GM23338 (cell line): ENCODE measurements around the gene GPD2. TPM values are rescaled to one million over a fixed set of nuclear protein-coding genes. Genes with fewer than 3 reads are reported as not detected.

Experiments used
- ATAC-seq: fragments of 200-7000 bp; cut with Tn5 transposase; 3 replicates; pipeline ENCODE4 v1.9.1; 2020
- DNase-seq: peaks from one replicate; pipeline ENCODE4 v3.0.0-alpha.2; 2015; ENCODE audit warnings: low spot score
- H2AFZ ChIP-seq: fragments of 200-600 bp; sonication (generic); 2 replicates; pipeline ENCODE4 v1.8.0; 2016; ENCODE audit warnings: antibody characterized with exemption, mild to moderate bottlenecking, moderate library complexity
- H3F3A ChIP-seq: fragments of 200-600 bp; sonication (generic); replicated peaks from 2 replicates; pipeline ENCODE4 v1.8.0; 2017; ENCODE audit warnings: antibody characterized with exemption, mixed run types, low read depth
- H3K27ac ChIP-seq: fragments of 200-600 bp; sonication (generic); 2 replicates; pipeline ENCODE4 v1.6.1; 2016; ENCODE audit warnings: low read depth
- H3K27me3 ChIP-seq: fragments of 200-600 bp; sonication (generic); 2 replicates; pipeline ENCODE4 v1.8.0; 2016; ENCODE audit warnings: mild to moderate bottlenecking, mixed run types, moderate library complexity; ENCODE audit not compliant: insufficient read depth
- H3K36me3 ChIP-seq: fragments of 200-600 bp; sonication (generic); 2 replicates; pipeline ENCODE4 v1.8.0; 2016; ENCODE audit warnings: mild to moderate bottlenecking; ENCODE audit not compliant: insufficient read depth
- H3K4me1 ChIP-seq: fragments of 200-600 bp; sonication (generic); 2 replicates; pipeline ENCODE4 v1.8.0; 2016; ENCODE audit warnings: mild to moderate bottlenecking, moderate library complexity; ENCODE audit not compliant: insufficient read depth
- H3K4me2 ChIP-seq: fragments of 200-600 bp; sonication (generic); 2 replicates; pipeline ENCODE4 v1.7.1; 2017; ENCODE audit warnings: mixed run types
- H3K4me3 ChIP-seq: fragments of 200-600 bp; sonication (generic); 2 replicates; pipeline ENCODE4 v1.6.1; 2016; ENCODE audit warnings: mixed run types
- H3K79me2 ChIP-seq: fragments of 200-600 bp; sonication (generic); replicated peaks from 2 replicates; pipeline ENCODE4 v1.8.0; 2017; ENCODE audit warnings: mild to moderate bottlenecking; ENCODE audit not compliant: insufficient read depth
- H3K9me2 ChIP-seq: fragments of 200-600 bp; sonication (generic); 2 replicates; pipeline ENCODE4 v1.8.0; 2017; ENCODE audit not compliant: insufficient read depth
- H4K20me1 ChIP-seq: fragments of 200-600 bp; sonication (generic); replicated peaks from 2 replicates; pipeline ENCODE4 v1.8.0; 2017; ENCODE audit warnings: mild to moderate bottlenecking; ENCODE audit not compliant: insufficient read depth
- H3K27ac Mint-ChIP-seq: 2 replicates; pipeline ENCODE4 v1.8.0; 2020; ENCODE audit warnings: inconsistent platforms, mild to moderate bottlenecking, moderate library complexity, mixed read lengths
- H3K27me3 Mint-ChIP-seq: 3 replicates; pipeline ENCODE4 v1.8.0; 2022; ENCODE audit warnings: low read depth, mild to moderate bottlenecking, moderate library complexity, mixed read lengths, inconsistent platforms; ENCODE audit not compliant: insufficient read depth, poor library complexity
- H3K36me3 Mint-ChIP-seq: 3 replicates; pipeline ENCODE4 v1.8.0; 2021; ENCODE audit warnings: low read depth, mild to moderate bottlenecking, inconsistent platforms, moderate library complexity, mixed read lengths
- H3K4me1 Mint-ChIP-seq: 3 replicates; pipeline ENCODE4 v1.8.0; 2020; ENCODE audit warnings: mild to moderate bottlenecking, inconsistent platforms, mixed read lengths
- H3K4me3 Mint-ChIP-seq: 3 replicates; pipeline ENCODE4 v1.8.0; 2021; ENCODE audit warnings: moderate library complexity, mild to moderate bottlenecking, inconsistent platforms, mixed read lengths
- H3K9me3 Mint-ChIP-seq: 3 replicates; pipeline ENCODE4 v1.8.0; 2020; ENCODE audit warnings: moderate library complexity, mild to moderate bottlenecking, inconsistent platforms, mixed read lengths
- CREB1 ChIP-seq: fragments of 250-450 bp; sonication (Bioruptor Pico); IDR thresholded peaks from 2 replicates; pipeline ENCODE4 v1.5.0; 2020; ENCODE audit warnings: low read depth, mild to moderate bottlenecking, moderate library complexity
- CTCF ChIP-seq, 2 experiments: fragments of 200-600 bp in 1 of 2; sonication (generic) in 1 of 2; conservative IDR thresholded peaks; 2 replicates each; pipeline versions ENCODE4 v1.5.1 to v1.6.1; 2016 to 2017; ENCODE audit warnings: antibody characterized with exemption in 2 of 2, low read depth in 2 of 2, mild to moderate bottlenecking in 2 of 2, moderate library complexity in 1 of 2
- EZH2 ChIP-seq: fragments of 200-600 bp; sonication (generic); IDR thresholded peaks from one replicate; pipeline ENCODE4 v1.8.0; 2017; ENCODE audit warnings: antibody characterized with exemption, mild to moderate bottlenecking, low read depth; ENCODE audit not compliant: unreplicated experiment
- EZH2phosphoT487 ChIP-seq: fragments of 200-600 bp; sonication (generic); IDR thresholded peaks from one replicate; pipeline ENCODE4 v1.8.1; 2018; ENCODE audit warnings: antibody characterized with exemption; ENCODE audit not compliant: unreplicated experiment
- JUNB ChIP-seq: IDR thresholded peaks from one replicate; pipeline ENCODE4 v1.6.1; 2016; ENCODE audit warnings: antibody characterized with exemption; ENCODE audit not compliant: unreplicated experiment
- NANOG ChIP-seq: IDR thresholded peaks from 2 replicates; pipeline ENCODE4 v1.6.1; 2016; ENCODE audit warnings: antibody characterized with exemption, borderline replicate concordance
- POLR2AphosphoS5 ChIP-seq: IDR thresholded peaks from 2 replicates; pipeline ENCODE4 v1.6.1; 2016; ENCODE audit warnings: antibody characterized with exemption, low read depth
- REST ChIP-seq: IDR thresholded peaks from one replicate; pipeline ENCODE4 v1.6.1; 2018; ENCODE audit warnings: antibody characterized with exemption; ENCODE audit not compliant: unreplicated experiment
- STAT1 ChIP-seq: IDR thresholded peaks from one replicate; pipeline ENCODE4 v1.6.1; 2016; ENCODE audit warnings: antibody characterized with exemption; ENCODE audit not compliant: unreplicated experiment
- ZNF114 ChIP-seq: fragments of 250-450 bp; sonication (Bioruptor Pico); IDR thresholded peaks from 2 replicates; pipeline ENCODE4 v1.5.0; 2020; ENCODE audit warnings: mild to moderate bottlenecking, moderate library complexity
- ZNF331 ChIP-seq: fragments of 250-450 bp; sonication (Bioruptor Pico); IDR thresholded peaks from 2 replicates; pipeline ENCODE4 v1.5.0; 2020; ENCODE audit warnings: low read depth, mild to moderate bottlenecking, moderate library complexity
- polyA plus RNA-seq: library from polyadenylated mRNA; unstranded; fragments of >200 nt; fragmentation: Nextera tagmentation; extraction: Ambion mirVana; gene quantifications from 2 replicates; pipeline ENCODE4 v1.2.1, GENCODE V29; 2016
- total RNA-seq: library from RNA; depleted of rRNA; stranded (reverse); fragments of >200 nt; shearing (Covaris generic); gene quantifications from 2 replicates; pipeline ENCODE4 v1.2.3, GENCODE V29; 2014
- TF ChIP-seq, protein P1 (sequence below): IDR thresholded peaks from 2 replicates; pipeline ENCODE4 v1.6.1; 2016; ENCODE audit warnings: antibody characterized with exemption
- TF ChIP-seq, protein P2 (sequence below): fragments of 250-450 bp; sonication (Bioruptor Pico); IDR thresholded peaks from 2 replicates; pipeline ENCODE4 v1.5.0; 2020; ENCODE audit warnings: mild to moderate bottlenecking, moderate library complexity

The GPD2 gene
- total and polyA plus RNA-seq, 2 experiments from 2014 or later, result 9.4 to 67.4 TPM

DNA sequence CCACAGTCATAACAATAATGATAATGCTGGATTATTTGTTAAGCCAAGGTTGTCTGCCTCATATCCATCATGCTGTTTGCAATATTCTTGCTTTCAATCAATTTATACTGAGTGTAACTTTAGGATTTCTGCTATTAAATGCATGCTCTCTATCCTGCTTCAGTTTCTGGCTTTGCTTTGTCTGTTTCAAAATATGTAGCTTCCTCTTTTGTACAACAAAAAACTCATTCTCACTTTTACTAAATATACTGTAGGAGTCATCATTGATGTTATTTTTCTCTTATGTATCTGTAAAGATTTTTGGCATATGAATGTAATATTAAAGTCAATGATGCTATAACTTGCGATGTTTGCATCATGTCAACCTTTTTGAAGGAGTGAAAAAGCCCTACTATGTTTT, 149.3 kb downstream of the GPD2 start:
- no peak overlapping the region for H3K27ac ChIP-seq
- peaks cover 35% of the 10 kb centered on the region for H3K4me1 Mint-ChIP-seq
- no peak for DNase-seq
- no peaks in the 10 kb centered on the region for H3K36me3 Mint-ChIP-seq
- H2AFZ ChIP-seq, result no peak overlapping the region
- H4K20me1 ChIP-seq, result no peaks in the 10 kb centered on the region
- H3K27me3 ChIP-seq, result no peaks in the 10 kb centered on the region
- no peaks in the 10 kb centered on the region for H3K9me2 ChIP-seq
- no peaks in the 10 kb centered on the region for H3K79me2 ChIP-seq
- H3K9me3 Mint-ChIP-seq, result no peaks in the 10 kb centered on the region
- ATAC-seq, result no peak
- H3K27me3 Mint-ChIP-seq, result no peaks in the 10 kb centered on the region
- no peak overlapping the region for H3K4me3 Mint-ChIP-seq
- TF ChIP-seq NANOG (no peak), JUNB (no peak), ZNF114 (no peak), POLR2AphosphoS5 (no peak), EZH2phosphoT487 (no peak), EZH2 (no peak), REST (no peak), CTCF (conservative IDR thresholded peaks at IDR 0.05; ENCODE audit: low read depth in 2 of 2) (no peak), ZNF331 (CRISPR knock-in tag) (no peak), CREB1 (CRISPR knock-in tag) (no peak), STAT1 (no peak)
- TF ChIP-seq, protein P1, sequence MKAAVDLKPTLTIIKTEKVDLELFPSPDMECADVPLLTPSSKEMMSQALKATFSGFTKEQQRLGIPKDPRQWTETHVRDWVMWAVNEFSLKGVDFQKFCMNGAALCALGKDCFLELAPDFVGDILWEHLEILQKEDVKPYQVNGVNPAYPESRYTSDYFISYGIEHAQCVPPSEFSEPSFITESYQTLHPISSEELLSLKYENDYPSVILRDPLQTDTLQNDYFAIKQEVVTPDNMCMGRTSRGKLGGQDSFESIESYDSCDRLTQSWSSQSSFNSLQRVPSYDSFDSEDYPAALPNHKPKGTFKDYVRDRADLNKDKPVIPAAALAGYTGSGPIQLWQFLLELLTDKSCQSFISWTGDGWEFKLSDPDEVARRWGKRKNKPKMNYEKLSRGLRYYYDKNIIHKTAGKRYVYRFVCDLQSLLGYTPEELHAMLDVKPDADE, result no peak
- TF ChIP-seq, protein P2, sequence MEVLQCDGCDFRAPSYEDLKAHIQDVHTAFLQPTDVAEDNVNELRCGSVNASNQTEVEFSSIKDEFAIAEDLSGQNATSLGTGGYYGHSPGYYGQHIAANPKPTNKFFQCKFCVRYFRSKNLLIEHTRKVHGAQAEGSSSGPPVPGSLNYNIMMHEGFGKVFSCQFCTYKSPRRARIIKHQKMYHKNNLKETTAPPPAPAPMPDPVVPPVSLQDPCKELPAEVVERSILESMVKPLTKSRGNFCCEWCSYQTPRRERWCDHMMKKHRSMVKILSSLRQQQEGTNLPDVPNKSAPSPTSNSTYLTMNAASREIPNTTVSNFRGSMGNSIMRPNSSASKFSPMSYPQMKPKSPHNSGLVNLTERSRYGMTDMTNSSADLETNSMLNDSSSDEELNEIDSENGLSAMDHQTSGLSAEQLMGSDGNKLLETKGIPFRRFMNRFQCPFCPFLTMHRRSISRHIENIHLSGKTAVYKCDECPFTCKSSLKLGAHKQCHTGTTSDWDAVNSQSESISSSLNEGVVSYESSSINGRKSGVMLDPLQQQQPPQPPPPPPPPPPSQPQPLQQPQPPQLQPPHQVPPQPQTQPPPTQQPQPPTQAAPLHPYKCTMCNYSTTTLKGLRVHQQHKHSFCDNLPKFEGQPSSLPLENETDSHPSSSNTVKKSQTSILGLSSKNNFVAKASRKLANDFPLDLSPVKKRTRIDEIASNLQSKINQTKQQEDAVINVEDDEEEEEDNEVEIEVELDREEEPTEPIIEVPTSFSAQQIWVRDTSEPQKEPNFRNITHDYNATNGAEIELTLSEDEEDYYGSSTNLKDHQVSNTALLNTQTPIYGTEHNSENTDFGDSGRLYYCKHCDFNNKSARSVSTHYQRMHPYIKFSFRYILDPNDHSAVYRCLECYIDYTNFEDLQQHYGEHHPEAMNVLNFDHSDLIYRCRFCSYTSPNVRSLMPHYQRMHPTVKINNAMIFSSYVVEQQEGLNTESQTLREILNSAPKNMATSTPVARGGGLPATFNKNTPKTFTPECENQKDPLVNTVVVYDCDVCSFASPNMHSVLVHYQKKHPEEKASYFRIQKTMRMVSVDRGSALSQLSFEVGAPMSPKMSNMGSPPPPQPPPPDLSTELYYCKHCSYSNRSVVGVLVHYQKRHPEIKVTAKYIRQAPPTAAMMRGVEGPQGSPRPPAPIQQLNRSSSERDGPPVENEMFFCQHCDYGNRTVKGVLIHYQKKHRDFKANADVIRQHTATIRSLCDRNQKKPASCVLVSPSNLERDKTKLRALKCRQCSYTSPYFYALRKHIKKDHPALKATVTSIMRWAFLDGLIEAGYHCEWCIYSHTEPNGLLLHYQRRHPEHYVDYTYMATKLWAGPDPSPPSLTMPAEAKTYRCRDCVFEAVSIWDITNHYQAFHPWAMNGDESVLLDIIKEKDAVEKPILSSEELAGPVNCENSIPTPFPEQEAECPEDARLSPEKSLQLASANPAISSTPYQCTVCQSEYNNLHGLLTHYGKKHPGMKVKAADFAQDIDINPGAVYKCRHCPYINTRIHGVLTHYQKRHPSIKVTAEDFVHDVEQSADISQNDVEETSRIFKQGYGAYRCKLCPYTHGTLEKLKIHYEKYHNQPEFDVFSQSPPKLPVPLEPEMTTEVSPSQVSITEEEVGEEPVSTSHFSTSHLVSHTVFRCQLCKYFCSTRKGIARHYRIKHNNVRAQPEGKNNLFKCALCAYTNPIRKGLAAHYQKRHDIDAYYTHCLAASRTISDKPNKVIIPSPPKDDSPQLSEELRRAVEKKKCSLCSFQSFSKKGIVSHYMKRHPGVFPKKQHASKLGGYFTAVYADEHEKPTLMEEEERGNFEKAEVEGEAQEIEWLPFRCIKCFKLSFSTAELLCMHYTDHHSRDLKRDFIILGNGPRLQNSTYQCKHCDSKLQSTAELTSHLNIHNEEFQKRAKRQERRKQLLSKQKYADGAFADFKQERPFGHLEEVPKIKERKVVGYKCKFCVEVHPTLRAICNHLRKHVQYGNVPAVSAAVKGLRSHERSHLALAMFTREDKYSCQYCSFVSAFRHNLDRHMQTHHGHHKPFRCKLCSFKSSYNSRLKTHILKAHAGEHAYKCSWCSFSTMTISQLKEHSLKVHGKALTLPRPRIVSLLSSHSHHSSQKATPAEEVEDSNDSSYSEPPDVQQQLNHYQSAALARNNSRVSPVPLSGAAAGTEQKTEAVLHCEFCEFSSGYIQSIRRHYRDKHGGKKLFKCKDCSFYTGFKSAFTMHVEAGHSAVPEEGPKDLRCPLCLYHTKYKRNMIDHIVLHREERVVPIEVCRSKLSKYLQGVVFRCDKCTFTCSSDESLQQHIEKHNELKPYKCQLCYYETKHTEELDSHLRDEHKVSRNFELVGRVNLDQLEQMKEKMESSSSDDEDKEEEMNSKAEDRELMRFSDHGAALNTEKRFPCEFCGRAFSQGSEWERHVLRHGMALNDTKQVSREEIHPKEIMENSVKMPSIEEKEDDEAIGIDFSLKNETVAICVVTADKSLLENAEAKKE (CRISPR knock-in tag), result no peak
- no peaks in the 10 kb centered on the region for H3K36me3 ChIP-seq
- peaks cover 7% of the 10 kb centered on the region for H3K4me1 ChIP-seq
- H3K27ac Mint-ChIP-seq, result no peak overlapping the region
- no peak overlapping the region for H3K4me3 ChIP-seq
- H3K4me2 ChIP-seq, result no peak overlapping the region
- H3F3A ChIP-seq, result no peaks in the 10 kb centered on the region
